ENCODE measurements around the gene RIOX2.

GRCh38 chr3:97899331-97899730, 72.9 kb downstream of the RIOX2 start:
- TF ChIP-seq CTCF (IDR thresholded peaks at IDR 0.05; ENCODE audit: insufficient read depth, low read depth, low read length) (no peak), EZH2 (IDR thresholded peaks at IDR 0.05; ENCODE audit: insufficient read depth, low read length) (no peak)
